Upper lobe of left lung (tissue), 6 donors: ENCODE data around the gene NPHP4. TPM values are rescaled to one million over a fixed set of nuclear protein-coding genes. Genes with fewer than 3 reads are reported as not detected.
A peak's percentile ranks its signal among the peaks of the same experiment; 100 is the strongest.
"Not testable (repeated sequence)": the region's sequence is repeated elsewhere in the genome, so short reads cannot be mapped to it uniquely, and the experiment has no call there.

Source experiments
- ATAC-seq, 2 donors: fragments of 200-7000 bp; cut with Tn5 transposase; one replicate each; pipeline ENCODE4 v1.9.1; 2022; ENCODE audit warnings: mild to moderate bottlenecking in 2 of 2, moderate library complexity in 2 of 2; ENCODE audit not compliant: low FRiP score in 2 of 2
- DNase-seq, 2 donors: peaks; one replicate each; pipeline ENCODE4 v3.0.0-alpha.2; 2019 to 2020
- H3K27ac ChIP-seq, 4 donors: fragments of 200-600 bp; sonication (generic); one replicate each; pipeline ENCODE4 v1.5.1; 2016 to 2019
- H3K27me3 ChIP-seq, 4 donors: fragments of 200-600 bp; sonication (generic); one replicate each; pipeline ENCODE4 v1.5.1; 2017 to 2019
- H3K36me3 ChIP-seq, 4 donors: fragments of 200-600 bp; sonication (generic); one replicate each; pipeline ENCODE4 v1.5.1; 2016 to 2019
- H3K4me1 ChIP-seq, 4 donors: fragments of 200-600 bp; sonication (generic); one replicate each; pipeline ENCODE4 v1.5.1; 2018 to 2019
- H3K4me3 ChIP-seq, 4 donors: fragments of 200-600 bp; sonication (generic); one replicate each; pipeline ENCODE4 v1.5.1; 2017 to 2019; ENCODE audit warnings: mild to moderate bottlenecking in 2 of 4, moderate library complexity in 1 of 4
- H3K9me3 ChIP-seq, 4 donors: fragments of 200-600 bp; sonication (generic); one replicate each; pipeline ENCODE4 v1.5.1; 2018 to 2019
- EP300 ChIP-seq, 4 donors: sonication (generic); formaldehyde crosslinking; IDR thresholded peaks; one replicate each; pipeline ENCODE4 v1.5.1; 2017; ENCODE audit warnings: antibody characterized with exemption in 4 of 4, control low read depth in 2 of 4
- POLR2A ChIP-seq, 4 donors: fragments of 450-650 bp; IDR thresholded peaks; one replicate each; pipeline ENCODE4 v1.5.1; 2016 to 2017; ENCODE audit warnings: antibody characterized with exemption in 4 of 4, mild to moderate bottlenecking in 2 of 4
- POLR2AphosphoS5 ChIP-seq, 2 donors: sonication (generic); formaldehyde crosslinking; IDR thresholded peaks; one replicate each; pipeline ENCODE4 v1.5.1; 2017; ENCODE audit warnings: antibody characterized with exemption in 2 of 2
- WGBS, 2 donors: methylation state at CpG; one replicate each; pipeline ENCODE4 v1.1.5; 2017 to 2018; 5-methylcytosine and 5-hydroxymethylcytosine counted together
- total RNA-seq, 6 donors: library from RNA; depleted of rRNA in 4 of 6; stranded (reverse); fragments of >200 nt in 4 of 6; gene quantifications; one replicate each; pipeline versions ENCODE4 v1.1.0 to v1.2.1, GENCODE V29; 2016 to 2021
- TF ChIP-seq, protein P1 (sequence below), 6 experiments: fragments of 450-650 bp in 4 of 6; fragments of 200-600 bp in 2 of 6; sonication (generic) in 2 of 6; IDR thresholded peaks; one replicate each; pipeline ENCODE4 v1.5.1; 2016 to 2019; ENCODE audit warnings: antibody characterized with exemption in 6 of 6
- donor health status: DM: no; HTN: no; CAD: no; lungs with moderate emphysema.
- donor health status: DM: no; HTN: yes; CAD: no; lungs with severe emphysema.

Gene NPHP4
- total RNA-seq, 6 donors from 2014 or later: 13.5 to 45.1 (median 19.9) TPM

GRCh38 chr1:5896706-5897660, 95.2 kb downstream of the NPHP4 start:
- no peaks in the 10 kb centered on the region for H3K27me3 ChIP-seq
- peaks cover 0 to 29% (median 8%) of the 10 kb centered on the region in 4 donors for H3K36me3 ChIP-seq
- no peak overlapping the region for H3K4me3 ChIP-seq
- DNase-seq: no peak
- TF ChIP-seq, protein P1, sequence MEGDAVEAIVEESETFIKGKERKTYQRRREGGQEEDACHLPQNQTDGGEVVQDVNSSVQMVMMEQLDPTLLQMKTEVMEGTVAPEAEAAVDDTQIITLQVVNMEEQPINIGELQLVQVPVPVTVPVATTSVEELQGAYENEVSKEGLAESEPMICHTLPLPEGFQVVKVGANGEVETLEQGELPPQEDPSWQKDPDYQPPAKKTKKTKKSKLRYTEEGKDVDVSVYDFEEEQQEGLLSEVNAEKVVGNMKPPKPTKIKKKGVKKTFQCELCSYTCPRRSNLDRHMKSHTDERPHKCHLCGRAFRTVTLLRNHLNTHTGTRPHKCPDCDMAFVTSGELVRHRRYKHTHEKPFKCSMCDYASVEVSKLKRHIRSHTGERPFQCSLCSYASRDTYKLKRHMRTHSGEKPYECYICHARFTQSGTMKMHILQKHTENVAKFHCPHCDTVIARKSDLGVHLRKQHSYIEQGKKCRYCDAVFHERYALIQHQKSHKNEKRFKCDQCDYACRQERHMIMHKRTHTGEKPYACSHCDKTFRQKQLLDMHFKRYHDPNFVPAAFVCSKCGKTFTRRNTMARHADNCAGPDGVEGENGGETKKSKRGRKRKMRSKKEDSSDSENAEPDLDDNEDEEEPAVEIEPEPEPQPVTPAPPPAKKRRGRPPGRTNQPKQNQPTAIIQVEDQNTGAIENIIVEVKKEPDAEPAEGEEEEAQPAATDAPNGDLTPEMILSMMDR (IDR thresholded peaks at IDR 0.05): no peak
- TF ChIP-seq EP300 (IDR thresholded peaks at IDR 0.05): no peak
- H3K9me3 ChIP-seq: no peaks in the 10 kb centered on the region
- no peak overlapping the region for H3K27ac ChIP-seq
- H3K4me1 ChIP-seq: no peaks in the 10 kb centered on the region
- WGBS, 2 donors: 85 to 88% methylated on average over 29 of the region's 29 CpGs
- ATAC-seq: no peak

DNA sequence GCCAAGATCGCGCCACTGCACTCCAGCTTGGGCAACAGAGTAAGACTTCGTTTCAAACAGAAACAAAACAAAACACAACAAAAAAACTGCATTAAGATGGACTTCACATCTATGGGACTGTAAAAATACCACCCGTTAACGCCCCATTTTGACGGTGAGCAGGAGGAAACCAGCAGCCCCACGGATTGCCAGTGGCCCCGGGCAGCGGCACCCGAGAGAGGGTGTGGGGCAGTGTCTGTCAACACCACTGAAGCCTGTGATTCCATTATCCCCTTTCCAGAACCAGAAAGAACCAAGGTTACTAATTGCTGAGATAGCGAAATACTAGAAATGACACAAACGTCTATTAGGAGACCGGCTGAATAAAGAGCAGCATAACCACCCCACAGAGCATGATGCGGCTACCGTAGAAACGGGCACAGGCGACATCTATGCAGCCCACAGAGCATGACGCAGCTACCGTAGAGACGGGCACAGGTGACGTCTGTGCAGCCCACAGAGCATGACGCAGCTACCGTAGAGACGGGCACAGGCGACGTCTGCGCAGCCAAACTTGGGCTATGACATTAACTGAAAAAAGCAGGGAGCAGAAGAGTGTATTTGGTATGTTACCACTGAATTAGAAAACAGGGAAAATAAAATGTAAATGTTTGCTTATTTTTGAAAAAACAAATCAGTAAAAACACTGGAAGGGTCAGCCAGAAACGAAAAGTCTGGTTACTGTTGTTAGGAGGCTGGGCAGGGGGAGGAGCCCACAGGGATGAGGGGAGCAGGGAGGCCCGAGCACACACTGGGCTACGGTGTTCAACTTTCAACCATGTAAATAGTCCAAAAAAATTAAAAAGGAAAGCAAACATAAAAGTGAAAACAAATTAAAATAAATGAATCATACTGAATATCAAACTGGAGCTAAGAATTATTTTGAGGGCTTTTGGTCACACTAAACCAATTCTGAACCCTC, 96.5 kb downstream of the NPHP4 start:
- Histone ChIP-seq H3K4me1 (no peaks in the 10 kb centered on the region), H3K9me3 (no peaks in the 10 kb centered on the region), H3K4me3 (no peak overlapping the region), H3K27me3 (no peaks in the 10 kb centered on the region), H3K27ac (no peak overlapping the region), H3K36me3 (peaks cover 0 to 30% (median 9%) of the 10 kb centered on the region in 4 donors)
- WGBS, 2 donors: 94 to 95% methylated on average over 30 of the region's 30 CpGs
- no peak for TF ChIP-seq POLR2A (IDR thresholded peaks at IDR 0.05)
- TF ChIP-seq POLR2AphosphoS5 (IDR thresholded peaks at IDR 0.05): no peak
- TF ChIP-seq, protein P1 (IDR thresholded peaks at IDR 0.05): no peak
- no peak for TF ChIP-seq EP300 (IDR thresholded peaks at IDR 0.05)
- DNase-seq (peak in 1 of 2 donors; percentile 56), ATAC-seq (no peak)

GRCh38 chr1:5893699-5894278, 98.4 kb downstream of the NPHP4 start:
- not testable (repeated sequence) for H3K4me3 ChIP-seq, DNase-seq, ATAC-seq, H3K27me3 ChIP-seq, H3K27ac ChIP-seq, H3K4me1 ChIP-seq, H3K9me3 ChIP-seq
- TF ChIP-seq, protein P1 (IDR thresholded peaks at IDR 0.05): peak in 1 of 6 experiments; percentile 12
- peaks cover 0 to 42% (median 15%) of the 10 kb centered on the region in 4 donors for H3K36me3 ChIP-seq
- 83 to 89% methylated on average over 12 of the region's 12 CpGs for WGBS, 2 donors

GRCh38 chr1:5892329-5892728, 99.9 kb downstream of the NPHP4 start:
- Histone ChIP-seq H3K4me3 (no peak overlapping the region), H3K36me3 (peaks cover 0 to 41% (median 17%) of the 10 kb centered on the region in 4 donors), H3K27ac (no peak overlapping the region), H3K9me3 (no peaks in the 10 kb centered on the region), H3K27me3 (no peaks in the 10 kb centered on the region), H3K4me1 (no peaks in the 10 kb centered on the region)
- ATAC-seq (peak in 1 of 2 donors; percentile 30), DNase-seq (no peak)
- WGBS, 2 donors: 93 to 100% methylated on average over 6 to 7 of the region's 8 CpGs
- TF ChIP-seq POLR2A (IDR thresholded peaks at IDR 0.05) (no peak), EP300 (IDR thresholded peaks at IDR 0.05) (no peak), POLR2AphosphoS5 (IDR thresholded peaks at IDR 0.05) (no peak)
- TF ChIP-seq, protein P1 (IDR thresholded peaks at IDR 0.05): no peak
